HFFc6 (cell line): ENCODE measurements around the gene STAG3. TPM values are rescaled to one million over a fixed set of nuclear protein-coding genes. Genes with fewer than 3 reads are reported as not detected.
"Not testable (repeated sequence)": the region's sequence is repeated elsewhere in the genome, so short reads cannot be mapped to it uniquely, and the experiment has no call there.

Experiments used
- DNase-seq: peaks from one replicate; pipeline ENCODE4 v3.0.0-alpha.2; 2018
- H3K27ac Mint-ChIP-seq: 2 replicates; pipeline ENCODE4 v1.8.0; 2020; ENCODE audit warnings: mild to moderate bottlenecking, mixed read lengths
- H3K27me3 Mint-ChIP-seq: 2 replicates; pipeline ENCODE4 v1.8.0; 2021; ENCODE audit warnings: mild to moderate bottlenecking, moderate library complexity, mixed read lengths; ENCODE audit not compliant: insufficient read depth
- H3K36me3 Mint-ChIP-seq: 2 replicates; pipeline ENCODE4 v1.8.0; 2021; ENCODE audit warnings: low read depth, mixed read lengths
- H3K4me1 Mint-ChIP-seq: 2 replicates; pipeline ENCODE4 v1.8.0; 2020; ENCODE audit warnings: low read depth, mixed read lengths
- H3K4me3 Mint-ChIP-seq: 2 replicates; pipeline ENCODE4 v1.8.0; 2020; ENCODE audit warnings: mild to moderate bottlenecking, moderate library complexity, mixed read lengths
- H3K9me3 Mint-ChIP-seq: 2 replicates; pipeline ENCODE4 v1.8.0; 2020; ENCODE audit warnings: mild to moderate bottlenecking, mixed read lengths
- CTCF ChIP-seq: fragments of 200-600 bp; sonication (generic); IDR thresholded peaks from 2 replicates; pipeline ENCODE4 v1.5.0; 2021; ENCODE audit warnings: antibody characterized with exemption, mild to moderate bottlenecking
- total RNA-seq, 6 experiments: library from RNA; stranded (reverse); fragmentation: NEBNext Ultra II Directional; extraction: Animal tissue kit (Norgen Biotek cat#: 25700); gene quantifications; 2 replicates in 1 of 6; 3 replicates in 5 of 6; pipeline ENCODE4 v1.2.3, GENCODE V29; 2021

The STAG3 gene
- total RNA-seq, 6 experiments from 2014 or later, result 0.24 to 0.91 (median 0.43) TPM

GRCh38 chr7:100211342-100211780 lies 33.6 kb downstream of the STAG3 start:
- Mint-ChIP-seq H3K9me3 (no peaks in the 10 kb centered on the region), H3K27me3 (peaks cover 28% of the 10 kb centered on the region), H3K27ac (no peak overlapping the region), H3K4me1 (no peaks in the 10 kb centered on the region), H3K4me3 (no peak overlapping the region), H3K36me3 (no peaks in the 10 kb centered on the region)
- DNase-seq, result no peak
- no peak for TF ChIP-seq CTCF

GRCh38 chr7:100212631-100213286 lies 35.0 kb downstream of the STAG3 start:
- TF ChIP-seq CTCF, result no peak
- DNase-seq, result no peak
- peaks cover 8% of the 10 kb centered on the region for H3K4me1 Mint-ChIP-seq
- H3K27ac Mint-ChIP-seq, result no peak overlapping the region
- no peaks in the 10 kb centered on the region for H3K36me3 Mint-ChIP-seq
- H3K9me3 Mint-ChIP-seq, result no peaks in the 10 kb centered on the region
- peaks cover 23% of the 10 kb centered on the region for H3K27me3 Mint-ChIP-seq
- no peak overlapping the region for H3K4me3 Mint-ChIP-seq

GRCh38 chr7:100213672-100214071 lies 36.0 kb downstream of the STAG3 start:
- no peak for DNase-seq
- Mint-ChIP-seq H3K4me3 (no peak overlapping the region), H3K27me3 (peaks cover 18% of the 10 kb centered on the region), H3K27ac (no peak overlapping the region), H3K4me1 (peaks cover 9% of the 10 kb centered on the region), H3K9me3 (no peaks in the 10 kb centered on the region), H3K36me3 (no peaks in the 10 kb centered on the region)
- no peak for TF ChIP-seq CTCF

GRCh38 chr7:100214356-100214755 lies 36.6 kb downstream of the STAG3 start:
- peaks cover 15% of the 10 kb centered on the region for H3K27me3 Mint-ChIP-seq
- not testable (repeated sequence) for H3K4me3 Mint-ChIP-seq, H3K4me1 Mint-ChIP-seq, H3K27ac Mint-ChIP-seq, DNase-seq, H3K9me3 Mint-ChIP-seq, H3K36me3 Mint-ChIP-seq

GRCh38 chr7:100215895-100216294 lies 38.2 kb downstream of the STAG3 start:
- Mint-ChIP-seq H3K9me3 (no peaks in the 10 kb centered on the region), H3K4me3 (no peak overlapping the region), H3K4me1 (peaks cover 9% of the 10 kb centered on the region), H3K27me3 (peaks cover 10% of the 10 kb centered on the region), H3K27ac (no peak overlapping the region), H3K36me3 (no peaks in the 10 kb centered on the region)
- no peak for TF ChIP-seq CTCF
- peak; percentile 4 for DNase-seq

GRCh38 chr7:100217934-100218333 lies 40.2 kb downstream of the STAG3 start:
- H3K36me3 Mint-ChIP-seq, H3K27me3 Mint-ChIP-seq, H3K4me3 Mint-ChIP-seq, H3K4me1 Mint-ChIP-seq, H3K27ac Mint-ChIP-seq, H3K9me3 Mint-ChIP-seq: not testable (repeated sequence)
- DNase-seq, result peak; percentile 74
- peak; percentile 76 for TF ChIP-seq CTCF
